GM21786 (cell line): ENCODE measurements around the gene SPTLC1.

Experiments used
- ATAC-seq: cut with Tn5 transposase; IDR thresholded peaks from one replicate; pipeline ENCODE4 v1.9.1; 2021; ENCODE audit not compliant: unreplicated experiment

SPTLC1 gene

GRCh38 chr9:92098638-92099037 lies 16.6 kb downstream of the SPTLC1 start:
- ATAC-seq: peak; percentile 52

GRCh38 chr9:92097997-92098482 lies 17.2 kb downstream of the SPTLC1 start:
- ATAC-seq: no peak

GRCh38 chr9:92095236-92095635 lies 20.0 kb downstream of the SPTLC1 start:
- ATAC-seq: no peak

- no peak for ATAC-seq
Measured at GRCh38 chr9:92094655-92095054, 20.6 kb downstream of the SPTLC1 start.

GRCh38 chr9:92077888-92078287 lies 37.3 kb downstream of the SPTLC1 start:
- ATAC-seq: no peak

GRCh38 chr9:92071634-92072033 lies 43.6 kb downstream of the SPTLC1 start:
- no peak for ATAC-seq

- no peak for ATAC-seq
Measured at GRCh38 chr9:92066168-92066567, 49.0 kb downstream of the SPTLC1 start.

GRCh38 chr9:92064711-92065110 lies 50.5 kb downstream of the SPTLC1 start:
- ATAC-seq: no peak

- no peak for ATAC-seq
Measured at GRCh38 chr9:92061184-92061583, 54.0 kb downstream of the SPTLC1 start.

GRCh38 chr9:92059661-92060060 lies 55.6 kb downstream of the SPTLC1 start:
- no peak for ATAC-seq

- ATAC-seq: no peak
Measured at GRCh38 chr9:92058723-92059444, 56.3 kb downstream of the SPTLC1 start.

- ATAC-seq: no peak
Measured at GRCh38 chr9:92058026-92058425, 57.2 kb downstream of the SPTLC1 start.

GRCh38 chr9:92057226-92057625 lies 58.0 kb downstream of the SPTLC1 start:
- ATAC-seq: no peak

- ATAC-seq: no peak
Measured at GRCh38 chr9:92055624-92056023, 59.6 kb downstream of the SPTLC1 start.

GRCh38 chr9:92048924-92049625 lies 66.1 kb downstream of the SPTLC1 start:
- no peak for ATAC-seq

GRCh38 chr9:92047500-92047899 lies 67.7 kb downstream of the SPTLC1 start:
- no peak for ATAC-seq

GRCh38 chr9:92046676-92047075 lies 68.5 kb downstream of the SPTLC1 start:
- ATAC-seq: no peak

GRCh38 chr9:92044936-92045335 lies 70.3 kb downstream of the SPTLC1 start:
- ATAC-seq: no peak

GRCh38 chr9:92043002-92043401 lies 72.2 kb downstream of the SPTLC1 start:
- no peak for ATAC-seq

- no peak for ATAC-seq
Measured at GRCh38 chr9:92042260-92042659, 73.0 kb downstream of the SPTLC1 start.

GRCh38 chr9:92036756-92037155 lies 78.5 kb downstream of the SPTLC1 start:
- ATAC-seq: no peak

- ATAC-seq: no peak
Measured at GRCh38 chr9:92036411-92036746, 78.8 kb downstream of the SPTLC1 start.
